GM23248 (cell line): Measurements from ENCODE around the gene DMAP1. TPM values are rescaled to one million over a fixed set of nuclear protein-coding genes. Genes with fewer than 3 reads are reported as not detected.
"Not testable (repeated sequence)": the region's sequence is repeated elsewhere in the genome, so short reads cannot be mapped to it uniquely, and the experiment has no call there.

ENCODE experiments used
- DNase-seq: peaks from one replicate; pipeline ENCODE4 v3.0.0-alpha.2; 2015
- H2AFZ ChIP-seq: fragments of 200-600 bp; sonication (generic); 2 replicates; pipeline ENCODE4 v1.6.1; 2016; ENCODE audit warnings: antibody characterized with exemption
- H3F3A ChIP-seq: fragments of 200-600 bp; sonication (generic); 2 replicates; pipeline ENCODE4 v1.6.1; 2016; ENCODE audit warnings: mild to moderate bottlenecking, antibody characterized with exemption, mixed run types; ENCODE audit not compliant: insufficient read depth
- H3K27ac ChIP-seq: fragments of 200-600 bp; sonication (generic); 2 replicates; pipeline ENCODE4 v1.5.1; 2016; ENCODE audit warnings: mild to moderate bottlenecking
- H3K27me3 ChIP-seq: fragments of 200-600 bp; sonication (generic); replicated peaks from 2 replicates; pipeline ENCODE4 v1.6.1; 2016; ENCODE audit warnings: mild to moderate bottlenecking; ENCODE audit not compliant: insufficient read depth
- H3K36me3 ChIP-seq: fragments of 200-600 bp; sonication (generic); 2 replicates; pipeline ENCODE4 v1.6.1; 2016; ENCODE audit warnings: low read depth, mild to moderate bottlenecking
- H3K4me1 ChIP-seq: fragments of 200-600 bp; sonication (generic); 2 replicates; pipeline ENCODE4 v1.6.1; 2016; ENCODE audit warnings: mild to moderate bottlenecking; ENCODE audit not compliant: insufficient read depth
- H3K4me2 ChIP-seq: fragments of 200-600 bp; sonication (generic); one replicate; pipeline ENCODE4 v1.6.1; 2016; ENCODE audit warnings: mild to moderate bottlenecking; ENCODE audit not compliant: unreplicated experiment
- H3K4me3 ChIP-seq: fragments of 200-600 bp; sonication (generic); 2 replicates; pipeline ENCODE4 v1.5.1; 2016; ENCODE audit warnings: mild to moderate bottlenecking
- H3K79me2 ChIP-seq: fragments of 200-600 bp; sonication (generic); 2 replicates; pipeline ENCODE4 v1.6.1; 2016; ENCODE audit warnings: mild to moderate bottlenecking; ENCODE audit not compliant: insufficient read depth
- H3K9ac ChIP-seq: fragments of 200-600 bp; sonication (generic); 2 replicates; pipeline ENCODE4 v1.6.1; 2016; ENCODE audit warnings: mild to moderate bottlenecking
- H3K9me2 ChIP-seq: fragments of 200-600 bp; sonication (generic); 2 replicates; pipeline ENCODE4 v1.6.1; 2016; ENCODE audit warnings: mixed run types, mild to moderate bottlenecking, moderate library complexity; ENCODE audit not compliant: insufficient read depth
- H3K9me3 ChIP-seq: fragments of 200-600 bp; sonication (generic); one replicate; pipeline ENCODE4 v1.6.1; 2017; ENCODE audit warnings: low read depth
- H4K20me1 ChIP-seq: fragments of 200-600 bp; sonication (generic); 2 replicates; pipeline ENCODE4 v1.6.0; 2016; ENCODE audit not compliant: insufficient read depth
- EZH2 ChIP-seq: fragments of 200-600 bp; sonication (generic); IDR thresholded peaks from 2 replicates; pipeline ENCODE4 v1.6.1; 2018; ENCODE audit warnings: antibody characterized with exemption, mild to moderate bottlenecking; ENCODE audit not compliant: insufficient read depth, poor library complexity, severe bottlenecking
- EZH2phosphoT487 ChIP-seq: fragments of 200-600 bp; sonication (generic); IDR thresholded peaks from 2 replicates; pipeline ENCODE4 v1.6.1; 2018; ENCODE audit warnings: antibody characterized with exemption, moderate library complexity, mild to moderate bottlenecking, low read depth; ENCODE audit not compliant: insufficient read depth
- WGBS, 2 experiments: methylation state at CpG; one replicate each; pipeline ENCODE4 v1.1.6; 2015 to 2017; ENCODE audit warnings: low lambda C conversion rate in 2 of 2, low coverage in 1 of 2; ENCODE audit errors: missing lambda C conversion rate in 2 of 2; 5-methylcytosine and 5-hydroxymethylcytosine counted together
- in situ Hi-C: fragments of 300-500 bp; cut with MboI; formaldehyde crosslinking; loops from 2 replicates; pipeline ENCODE4 v1.15.0; 2020
- polyA plus RNA-seq: library from polyadenylated mRNA; unstranded; fragments of >200 nt; fragmentation: Nextera tagmentation; extraction: Ambion mirVana; gene quantifications from 2 replicates; pipeline ENCODE4 v1.2.1, GENCODE V29; 2016
- total RNA-seq: library from RNA; depleted of rRNA; stranded (reverse); fragments of >200 nt; shearing (Covaris generic); gene quantifications from 2 replicates; pipeline ENCODE4 v1.2.3, GENCODE V29; 2014

DMAP1 gene
- total and polyA plus RNA-seq, 2 experiments from 2014 or later = 16.0 to 32.7 TPM

DNA sequence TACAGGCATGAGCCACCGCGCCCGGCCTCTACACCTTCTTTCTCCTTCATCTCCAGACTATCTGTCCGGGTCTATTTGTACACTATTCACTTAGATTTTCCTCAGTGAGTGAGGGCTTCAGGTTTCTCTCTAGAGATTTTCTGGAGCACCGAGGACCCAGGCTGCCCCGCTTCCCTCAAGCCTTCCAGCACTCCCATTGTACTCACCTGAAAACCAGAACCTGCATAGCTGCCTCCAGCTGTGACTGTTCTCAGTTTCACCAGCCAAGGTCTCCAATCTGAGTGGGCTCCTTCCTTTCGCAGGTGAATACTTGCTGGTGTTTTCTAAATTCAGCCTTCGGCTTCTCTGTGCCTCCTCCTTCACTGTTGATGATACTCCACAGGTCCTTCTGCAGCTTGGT, 12.9 kb upstream of the DMAP1 start:
- Histone ChIP-seq H3K9me2 (no peaks in the 10 kb centered on the region), H4K20me1 (no peaks in the 10 kb centered on the region), H3F3A (no peaks in the 10 kb centered on the region), H3K9me3 (no peaks in the 10 kb centered on the region), H3K27me3 (no peaks in the 10 kb centered on the region), H3K9ac (no peak overlapping the region), H3K4me1 (no peaks in the 10 kb centered on the region), H3K4me3 (no peak overlapping the region), H3K79me2 (no peaks in the 10 kb centered on the region), H3K4me2 (no peak overlapping the region), H2AFZ (no peak overlapping the region), H3K27ac (no peak overlapping the region), H3K36me3 (no peaks in the 10 kb centered on the region)
- WGBS, 2 experiments = 76 to 79% methylated on average over 8 of the region's 8 CpGs
- in situ Hi-C loops = no loop called here
- no peak for DNase-seq
- TF ChIP-seq EZH2 (no peak), EZH2phosphoT487 (no peak)

DNA sequence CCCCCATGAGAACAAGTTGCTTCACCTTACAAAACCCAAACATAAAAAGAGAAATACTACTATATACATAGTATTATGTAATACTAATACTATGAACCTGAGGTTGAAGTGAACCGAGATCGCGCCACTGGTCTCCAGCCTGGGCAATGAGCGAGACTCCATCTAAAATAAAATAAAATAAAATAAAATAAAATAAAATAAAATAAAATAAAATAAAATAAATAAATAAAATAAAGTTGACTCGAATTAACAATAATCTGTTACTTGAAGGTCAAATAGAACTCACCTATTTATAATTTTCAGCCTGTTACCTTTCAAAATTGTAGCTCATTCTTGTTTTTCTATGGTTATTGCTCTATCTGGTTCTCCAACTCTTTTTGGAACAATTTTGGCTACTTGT, 6.7 kb upstream of the DMAP1 start:
- 79 to 83% methylated on average over 5 of the region's 5 CpGs for WGBS, 2 experiments
- H3K4me2 ChIP-seq, H3K79me2 ChIP-seq, H4K20me1 ChIP-seq, DNase-seq, H3K9me2 ChIP-seq, H3K4me1 ChIP-seq, in situ Hi-C loops, H3K36me3 ChIP-seq, H3K4me3 ChIP-seq, H3F3A ChIP-seq, H3K9ac ChIP-seq, H2AFZ ChIP-seq, H3K27me3 ChIP-seq, H3K9me3 ChIP-seq, H3K27ac ChIP-seq: not testable (repeated sequence)

DNA sequence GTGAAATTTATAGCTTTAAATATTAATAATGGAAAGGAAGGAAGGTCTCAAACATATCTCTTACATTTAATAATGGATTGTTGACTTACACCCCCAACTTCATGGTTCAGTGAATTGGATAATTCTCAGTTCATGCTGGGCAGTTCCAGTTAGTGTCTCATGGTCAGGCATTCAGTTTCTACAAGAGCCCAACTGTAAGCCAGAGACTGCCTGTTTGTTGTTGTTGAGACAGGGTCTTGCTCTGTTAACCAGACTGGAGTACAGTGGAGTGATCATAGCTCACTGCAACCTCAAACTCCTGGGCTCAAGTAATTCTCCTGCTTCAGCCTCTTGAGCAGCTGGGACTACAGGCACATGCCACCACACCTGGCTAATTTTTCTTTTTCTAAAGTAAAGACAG, 5.0 kb upstream of the DMAP1 start:
- H3K27me3 ChIP-seq = no peaks in the 10 kb centered on the region
- no peak for DNase-seq
- no peaks in the 10 kb centered on the region for H3K4me1 ChIP-seq
- H3F3A ChIP-seq = no peaks in the 10 kb centered on the region
- no peaks in the 10 kb centered on the region for H3K9me3 ChIP-seq
- H3K36me3 ChIP-seq = no peaks in the 10 kb centered on the region
- H2AFZ ChIP-seq = no peak overlapping the region
- TF ChIP-seq EZH2 (no peak), EZH2phosphoT487 (no peak)
- in situ Hi-C loops = no loop called here
- no peaks in the 10 kb centered on the region for H4K20me1 ChIP-seq
- H3K4me2 ChIP-seq = no peak overlapping the region
- no peaks in the 10 kb centered on the region for H3K79me2 ChIP-seq
- H3K27ac ChIP-seq = no peak overlapping the region
- H3K4me3 ChIP-seq = no peak overlapping the region
- no peak overlapping the region for H3K9ac ChIP-seq
- H3K9me2 ChIP-seq = no peaks in the 10 kb centered on the region

DNA sequence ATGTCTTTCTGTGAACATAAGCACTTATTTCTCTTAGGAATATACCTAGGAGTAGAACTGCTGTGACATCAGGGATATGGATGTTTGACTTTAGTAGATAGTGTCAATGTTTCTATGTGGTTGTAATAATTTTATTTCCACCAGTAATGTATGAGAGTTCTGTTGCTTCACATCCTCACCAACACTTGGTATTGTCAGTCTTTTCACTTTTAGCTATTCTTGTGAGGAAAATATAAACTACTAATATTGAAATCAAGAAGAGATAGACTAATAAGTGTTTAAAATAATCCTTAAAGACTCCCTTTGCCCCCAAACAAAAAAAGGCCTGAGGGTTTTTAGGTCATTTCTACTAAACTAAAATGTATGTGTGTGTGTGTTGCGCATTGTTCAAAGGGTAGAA, 2.7 kb upstream of the DMAP1 start:
- H3K4me3 ChIP-seq = no peak overlapping the region
- in situ Hi-C loops = no loop called here
- H2AFZ ChIP-seq = no peak overlapping the region
- no peaks in the 10 kb centered on the region for H3K27me3 ChIP-seq
- peaks cover 8% of the 10 kb centered on the region for H3K79me2 ChIP-seq
- no peak overlapping the region for H3K4me2 ChIP-seq
- H3K9ac ChIP-seq = no peak overlapping the region
- H3K36me3 ChIP-seq = no peaks in the 10 kb centered on the region
- 85 to 91% methylated on average over 1 of the region's 1 CpG for WGBS, 2 experiments
- H3F3A ChIP-seq = no peaks in the 10 kb centered on the region
- no peaks in the 10 kb centered on the region for H3K9me3 ChIP-seq
- H3K9me2 ChIP-seq = no peaks in the 10 kb centered on the region
- no peaks in the 10 kb centered on the region for H4K20me1 ChIP-seq
- 0 out of 2 replicates have a peak, but pooled peaks cover 5% of the 10 kb centered on the region for H3K4me1 ChIP-seq
- TF ChIP-seq EZH2 (no peak), EZH2phosphoT487 (no peak)
- H3K27ac ChIP-seq = no peak overlapping the region
- no peak for DNase-seq
